K562 (cell line): ENCODE results near the gene NHLH1. TPM values are rescaled to one million over a fixed set of nuclear protein-coding genes. Genes with fewer than 3 reads are reported as not detected.

Experiments
- BMI1 ChIP-seq: fragments of 150-350 bp; IDR thresholded peaks from 2 replicates; pipeline ENCODE4 v1.6.1; 2014; ENCODE audit warnings: low read length
- CEBPZ ChIP-seq: fragments of 150-350 bp; IDR thresholded peaks from 2 replicates; pipeline ENCODE4 v1.6.1; 2014; ENCODE audit warnings: low read depth, mild to moderate bottlenecking, low read length, borderline replicate concordance
- DLX4 ChIP-seq: fragments of 250-450 bp; sonication (Bioruptor Pico); IDR thresholded peaks from 2 replicates; pipeline ENCODE4 v1.6.1; 2021; ENCODE audit warnings: mild to moderate bottlenecking
- DPF2 ChIP-seq: fragments of 450-650 bp; IDR thresholded peaks from 2 replicates; pipeline ENCODE4 v1.6.1; 2016
- E2F8 ChIP-seq: fragments of 450-650 bp; IDR thresholded peaks from 2 replicates; pipeline ENCODE4 v1.7.1; 2018; ENCODE audit warnings: mild to moderate bottlenecking, low read depth; ENCODE audit not compliant: partially characterized antibody
- ETV1 ChIP-seq: fragments of 450-650 bp; conservative IDR thresholded peaks from 2 replicates; pipeline ENCODE4 v1.6.1; 2016; ENCODE audit warnings: missing genetic modification characterization, control low read depth, low read depth, missing compliant biosample characterization
- HBP1 ChIP-seq: fragments of 450-650 bp; formaldehyde crosslinking; IDR thresholded peaks from 2 replicates; pipeline ENCODE4 v1.4.0; 2022; ENCODE audit warnings: missing genetic modification characterization
- HLTF ChIP-seq: fragments of 450-650 bp; IDR thresholded peaks from 2 replicates; pipeline ENCODE4 v1.6.1; 2016
- ID3 ChIP-seq, 2 experiments: fragments of 250-450 bp in 1 of 2; fragments of 450-650 bp in 1 of 2; sonication (Bioruptor Pico) in 1 of 2; IDR thresholded peaks; 2 replicates each; pipeline versions ENCODE4 v1.6.1 to v1.8.0; 2016 to 2021; ENCODE audit warnings: mild to moderate bottlenecking in 2 of 2, moderate library complexity in 2 of 2, missing compliant biosample characterization in 1 of 2, missing genetic modification characterization in 1 of 2
- JUNB ChIP-seq: fragments of 450-650 bp; formaldehyde crosslinking; conservative IDR thresholded peaks from 2 replicates; pipeline ENCODE4 v1.4.0; 2020; ENCODE audit warnings: mild to moderate bottlenecking
- KLF16 ChIP-seq: IDR thresholded peaks from 2 replicates; pipeline ENCODE4 v1.6.1; 2016; ENCODE audit warnings: antibody characterized with exemption
- POLR3A ChIP-seq: IDR thresholded peaks from 2 replicates; pipeline ENCODE4 v1.6.1; 2011; ENCODE audit warnings: borderline replicate concordance, mild to moderate bottlenecking, moderate library complexity; ENCODE audit not compliant: insufficient read length, insufficient read depth; ENCODE audit errors: extremely low read depth
- PRMT5 ChIP-seq: sonication (generic); formaldehyde crosslinking; IDR thresholded peaks from 2 replicates; pipeline ENCODE4 v1.5.0; 2020; ENCODE audit warnings: missing genetic modification reagents
- XRCC4 ChIP-seq: IDR thresholded peaks from one replicate; pipeline ENCODE4 v1.6.1; 2011; ENCODE audit not compliant: insufficient read depth, insufficient read length; ENCODE audit errors: extremely low read depth
- ZNF217 ChIP-seq: sonication (generic); formaldehyde crosslinking; IDR thresholded peaks from 2 replicates; pipeline ENCODE4 v1.8.0; 2022; ENCODE audit warnings: mild to moderate bottlenecking, missing genetic modification reagents
- ZNF224 ChIP-seq: sonication (generic); formaldehyde crosslinking; IDR thresholded peaks from 2 replicates; pipeline ENCODE4 v1.8.0; 2022; ENCODE audit warnings: mild to moderate bottlenecking, missing genetic modification reagents
- ZNF263 ChIP-seq: sonication (generic); formaldehyde crosslinking; IDR thresholded peaks from 2 replicates; pipeline ENCODE4 v1.8.0; 2022; ENCODE audit warnings: mild to moderate bottlenecking, missing genetic modification reagents, borderline replicate concordance
- polyA plus RNA-seq, 8 experiments: library from polyadenylated mRNA; depleted of rRNA in 4 of 8; stranded (reverse) in 5 of 8; unstranded in 3 of 8; fragments of >200 nt; fragmentation: Nextera tagmentation in 2 of 8; fragmentation: Illumina TruSeq in 1 of 8; extraction: Ambion mirVana in 2 of 8; extraction: Trizol in 1 of 8; gene quantifications; 2 replicates each; pipeline versions ENCODE4 v1.2.1 to v1.2.3, GENCODE V29; 2011 to 2014; ENCODE audit warnings: inconsistent platforms in 1 of 8, missing spikeins in 1 of 8
- total RNA-seq, 7 experiments: library from RNA; depleted of rRNA in 6 of 7; stranded (reverse); fragments of >200 nt in 6 of 7; fragmentation: Illumina TruSeq in 2 of 7; extraction: Trizol in 2 of 7; gene quantifications; 2 replicates each; pipeline versions ENCODE4 v1.2.1 to v1.2.3, GENCODE V29; 2011 to 2021; ENCODE audit warnings: low replicate concordance in 1 of 7

NHLH1 gene
- total and polyA plus RNA-seq, 9 of the 15 experiments (the other 6 are each of a cell fraction or from before 2014, with no cell fraction given) = 0.09 to 1.3 (median 0.35) TPM; not detected in 1

- TF ChIP-seq DLX4 (no peak), ZNF224 (CRISPR knock-in tag) (no peak), PRMT5 (CRISPR knock-in tag) (no peak), JUNB (CRISPR knock-in tag) (no peak), BMI1 (no peak), E2F8 (peak; percentile 60), POLR3A (no peak), ZNF217 (CRISPR knock-in tag) (no peak), HBP1 (CRISPR knock-in tag) (0 out of 2 replicates have a peak, but pooled peaks have one; percentile 7), ID3 (CRISPR knock-in tag; IDR thresholded peaks at IDR 0.05) (no peak), ID3 (tag; IDR thresholded peaks at IDR 0.05) (peak; percentile 71; the same call in 1 of the 2 replicates), CEBPZ (no peak), ZNF263 (CRISPR knock-in tag) (no peak), DPF2 (peak; percentile 88), HLTF (peak; percentile 64; the same call in 1 of the 2 replicates), KLF16 (no peak), XRCC4 (no peak), ETV1 (tag) (peak; percentile 76)
Measured at GRCh38 chr1:160362168-160362957, 4.5 kb upstream of the NHLH1 start (continued).
